Skin of body (tissue), 2 donors: ENCODE data around the gene CNR2. TPM values are rescaled to one million over a fixed set of nuclear protein-coding genes. Genes with fewer than 3 reads are reported as not detected.
A peak's percentile ranks its signal among the peaks of the same experiment; 100 is the strongest.
"Not testable (repeated sequence)": the region's sequence is repeated elsewhere in the genome, so short reads cannot be mapped to it uniquely, and the experiment has no call there.

Experiments used
- DNase-seq: peaks from one replicate; lab custom pipeline; 2025; lab: John Stamatoyannopoulos, UW
- total RNA-seq: library from RNA; depleted of rRNA; stranded (reverse); fragments of >200 nt; gene quantifications from one replicate; pipeline ENCODE4 v1.2.3, GENCODE V29; 2014

Gene CNR2
- 0.10 TPM for total RNA-seq

- no peak for DNase-seq
These were observed at the start of gene CNR2 for GRCh38 chr1:23913212-23913880. TSS of gene CNR2 (minus strand) at chr1:23913362. CDS start at chr1:23875617, 37,745 bp downstream.

- peak; percentile 80 for DNase-seq
These were observed 47.3 kb upstream of the CNR2 start for GRCh38 chr1:23960291-23961020.

GRCh38 chr1:23959461-23960290 lies 46.5 kb upstream of the CNR2 start, which contains the start of gene PNRC2:
TSS of gene PNRC2 (plus strand) at chr1:23959828. CDS start at chr1:23961458, 1,630 bp downstream.
- DNase-seq, result peak; percentile 96

GRCh38 chr1:23958810-23959460 lies 45.8 kb upstream of the CNR2 start:
- DNase-seq, result peak; percentile 93

- DNase-seq, result not testable (repeated sequence)
These were observed 45.1 kb upstream of the CNR2 start for GRCh38 chr1:23958040-23958809.

GRCh38 chr1:23957096-23957495 lies 43.9 kb upstream of the CNR2 start:
- DNase-seq, result no peak

GRCh38 chr1:23953020-23953419 lies 39.9 kb upstream of the CNR2 start:
- no peak for DNase-seq

GRCh38 chr1:23947366-23947765 lies 34.2 kb upstream of the CNR2 start:
- no peak for DNase-seq

- DNase-seq, result no peak
These were observed 23.5 kb upstream of the CNR2 start for GRCh38 chr1:23936481-23937176.

- DNase-seq, result peak; percentile 86
These were observed 18.3 kb upstream of the CNR2 start for GRCh38 chr1:23931491-23931880.

GRCh38 chr1:23930861-23931490 lies 17.8 kb upstream of the CNR2 start:
- peak; percentile 86 for DNase-seq

- no peak for DNase-seq
These were observed 17.1 kb upstream of the CNR2 start for GRCh38 chr1:23930270-23930669.

GRCh38 chr1:23928789-23929188 lies 15.6 kb upstream of the CNR2 start:
- no peak for DNase-seq

GRCh38 chr1:23927097-23927496 lies 13.9 kb upstream of the CNR2 start:
- no peak for DNase-seq

- DNase-seq, result no peak
These were observed 12.1 kb upstream of the CNR2 start for GRCh38 chr1:23925279-23925678.

- DNase-seq, result no peak
These were observed 11.4 kb upstream of the CNR2 start for GRCh38 chr1:23924601-23925000.

GRCh38 chr1:23923592-23924499 lies 10.7 kb upstream of the CNR2 start:
- no peak for DNase-seq

GRCh38 chr1:23922321-23922943 lies 9.3 kb upstream of the CNR2 start:
- no peak for DNase-seq
